Measurements from ENCODE around the gene ENDOV. TPM values are rescaled to one million over a fixed set of nuclear protein-coding genes. Genes with fewer than 3 reads are reported as not detected.

The ENDOV gene
- total and polyA plus RNA-seq, 9 donors, result 8.9 to 24.1 (median 20.8) TPM

DNA sequence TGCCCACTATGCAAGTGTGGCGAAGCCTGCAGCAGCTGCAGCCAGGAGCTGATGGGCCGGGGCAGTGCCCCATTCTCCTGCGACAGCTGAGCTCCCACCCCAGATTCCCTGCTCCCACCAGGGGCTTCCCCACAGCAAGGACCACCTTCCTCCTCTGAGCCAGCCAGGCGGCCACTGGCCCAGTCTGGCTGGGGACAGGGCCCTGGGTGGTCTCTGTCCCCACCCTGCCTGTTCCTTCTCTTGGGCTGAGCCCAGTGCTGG, 67.0 kb downstream of the ENDOV start:
- 83 to 93% (median 86%) methylated on average over 4 of the region's 4 CpGs for WGBS, 3 donors
- Histone ChIP-seq H3K27me3 (peaks cover 18% of the 10 kb centered on the region), H3K4me1 (ENCODE audit: insufficient read depth) (no peaks in the 10 kb centered on the region), H3K27ac (no peak overlapping the region), H3K4me3 (no peak overlapping the region), H3K36me3 (no peaks in the 10 kb centered on the region), H3K9me3 (peaks cover 0 to 5% of the 10 kb centered on the region in 2 donors)
- TF ChIP-seq EP300 (IDR thresholded peaks at IDR 0.05) (no peak), POLR2A (IDR thresholded peaks at IDR 0.05) (no peak)
- TF ChIP-seq, protein P1, sequence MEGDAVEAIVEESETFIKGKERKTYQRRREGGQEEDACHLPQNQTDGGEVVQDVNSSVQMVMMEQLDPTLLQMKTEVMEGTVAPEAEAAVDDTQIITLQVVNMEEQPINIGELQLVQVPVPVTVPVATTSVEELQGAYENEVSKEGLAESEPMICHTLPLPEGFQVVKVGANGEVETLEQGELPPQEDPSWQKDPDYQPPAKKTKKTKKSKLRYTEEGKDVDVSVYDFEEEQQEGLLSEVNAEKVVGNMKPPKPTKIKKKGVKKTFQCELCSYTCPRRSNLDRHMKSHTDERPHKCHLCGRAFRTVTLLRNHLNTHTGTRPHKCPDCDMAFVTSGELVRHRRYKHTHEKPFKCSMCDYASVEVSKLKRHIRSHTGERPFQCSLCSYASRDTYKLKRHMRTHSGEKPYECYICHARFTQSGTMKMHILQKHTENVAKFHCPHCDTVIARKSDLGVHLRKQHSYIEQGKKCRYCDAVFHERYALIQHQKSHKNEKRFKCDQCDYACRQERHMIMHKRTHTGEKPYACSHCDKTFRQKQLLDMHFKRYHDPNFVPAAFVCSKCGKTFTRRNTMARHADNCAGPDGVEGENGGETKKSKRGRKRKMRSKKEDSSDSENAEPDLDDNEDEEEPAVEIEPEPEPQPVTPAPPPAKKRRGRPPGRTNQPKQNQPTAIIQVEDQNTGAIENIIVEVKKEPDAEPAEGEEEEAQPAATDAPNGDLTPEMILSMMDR (IDR thresholded peaks at IDR 0.05), result no peak
- no peak for DNase-seq
- intact Hi-C loops (cut with DNase I), result no loop called here

DNA sequence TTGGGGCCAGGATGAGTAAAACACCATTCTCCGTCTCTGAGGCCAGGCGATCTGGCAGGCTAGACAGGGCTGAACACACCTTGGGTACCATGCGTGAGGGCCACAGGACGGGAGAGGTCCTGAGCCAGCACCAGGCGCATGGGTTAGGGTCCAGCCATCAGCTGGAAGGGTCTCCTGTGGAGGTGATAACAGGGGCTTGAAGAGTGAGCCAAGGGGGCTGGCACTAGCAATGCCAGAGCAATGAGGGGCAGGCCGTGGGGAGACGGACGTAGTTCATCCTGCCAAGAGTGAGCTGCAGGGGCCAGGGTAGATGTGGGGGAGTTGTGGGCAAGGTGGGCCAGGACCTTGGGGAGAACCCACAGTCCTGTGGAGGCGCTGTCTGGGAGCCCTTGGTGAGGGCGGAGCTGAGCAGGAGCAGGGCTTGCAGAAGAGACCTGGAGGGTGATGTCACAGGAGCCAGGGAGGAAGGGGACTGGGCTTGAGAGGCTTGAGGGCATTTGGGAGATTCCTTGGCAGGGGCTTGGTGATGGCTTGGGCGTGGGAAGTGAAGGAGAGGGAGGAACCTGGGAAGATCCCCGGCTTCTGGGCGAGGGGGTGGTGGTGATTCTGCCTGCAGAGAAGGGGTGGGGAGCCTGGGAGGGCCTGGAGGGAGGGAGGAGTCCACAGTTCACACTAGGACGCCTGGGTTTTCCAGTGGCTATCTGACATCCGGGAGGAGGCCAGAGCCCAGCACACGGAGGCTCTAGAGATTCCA, 67.8 kb downstream of the ENDOV start:
- peaks cover 0 to 8% of the 10 kb centered on the region in 2 donors for H3K9me3 ChIP-seq
- no peak overlapping the region for H3K4me3 ChIP-seq
- intact Hi-C loops (cut with DNase I), result no loop called here
- H3K36me3 ChIP-seq, result no peaks in the 10 kb centered on the region
- no peak for DNase-seq
- TF ChIP-seq, protein P1 (IDR thresholded peaks at IDR 0.05), result no peak
- no peak for TF ChIP-seq POLR2A (IDR thresholded peaks at IDR 0.05)
- TF ChIP-seq EP300 (IDR thresholded peaks at IDR 0.05), result no peak
- no peaks in the 10 kb centered on the region for H3K4me1 ChIP-seq (ENCODE audit: insufficient read depth)
- no peak overlapping the region for H3K27ac ChIP-seq
- H3K27me3 ChIP-seq, result peaks cover 10% of the 10 kb centered on the region
- WGBS, 3 donors, result 59 to 66% (median 63%) methylated on average over 16 of the region's 16 CpGs

DNA sequence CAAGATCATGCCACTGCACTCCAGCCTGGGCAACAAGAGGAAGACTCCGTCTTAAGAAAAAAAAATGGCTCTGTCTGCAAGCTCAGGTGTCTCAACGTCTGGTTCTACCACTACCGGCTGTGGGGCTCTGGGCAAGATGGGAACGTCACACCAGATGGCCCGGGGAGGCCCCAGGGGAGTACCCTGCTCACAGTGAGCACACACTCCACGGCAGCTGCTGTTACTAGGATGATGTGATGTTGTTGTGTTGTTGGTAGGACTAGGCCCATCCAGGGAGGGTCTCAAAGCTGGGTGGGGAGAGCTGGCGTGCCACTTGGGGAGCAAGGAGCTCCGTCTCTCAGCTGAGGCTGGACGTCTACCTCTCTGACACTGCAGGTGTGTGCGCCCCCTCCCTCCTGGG, 70.9 kb downstream of the ENDOV start:
- Histone ChIP-seq H3K27me3 (peaks cover 2% of the 10 kb centered on the region), H3K4me1 (ENCODE audit: insufficient read depth) (no peaks in the 10 kb centered on the region), H3K4me3 (no peak overlapping the region), H3K36me3 (no peaks in the 10 kb centered on the region), H3K27ac (no peak overlapping the region), H3K9me3 (peaks cover 0 to 9% of the 10 kb centered on the region in 2 donors)
- TF ChIP-seq EP300 (IDR thresholded peaks at IDR 0.05) (no peak), POLR2A (IDR thresholded peaks at IDR 0.05) (no peak)
- TF ChIP-seq, protein P1 (IDR thresholded peaks at IDR 0.05), result no peak
- intact Hi-C loops (cut with DNase I), result no loop called here
- 74 to 78% (median 76%) methylated on average over 10 of the region's 10 CpGs for WGBS, 3 donors
- no peak for DNase-seq

DNA sequence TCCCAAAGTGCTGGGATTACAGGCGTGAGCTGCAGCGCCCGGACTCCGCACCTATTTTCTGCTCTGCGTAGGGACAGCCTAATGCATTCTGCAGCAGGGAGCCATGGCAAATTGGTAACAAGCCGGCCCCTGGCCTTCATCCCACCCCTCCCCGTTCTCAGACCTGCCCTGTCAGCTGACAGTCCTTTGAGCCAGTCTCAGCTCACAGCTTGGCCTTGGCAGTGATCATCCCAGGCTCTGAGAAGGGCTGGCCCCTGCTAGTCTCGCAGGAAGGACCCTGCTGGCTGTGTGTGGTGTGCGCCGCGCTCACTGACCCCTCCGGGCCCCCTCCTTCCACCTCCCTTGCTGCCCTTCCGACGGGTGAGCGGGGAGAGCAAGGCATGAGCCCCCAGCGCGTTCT, 71.7 kb downstream of the ENDOV start:
- no peak overlapping the region for H3K27ac ChIP-seq
- WGBS, 3 donors, result 29 to 35% (median 33%) methylated on average over 17 of the region's 17 CpGs
- peaks cover 2% of the 10 kb centered on the region for H3K27me3 ChIP-seq
- intact Hi-C loops (cut with DNase I), result no loop called here
- H3K36me3 ChIP-seq, result no peaks in the 10 kb centered on the region
- H3K4me3 ChIP-seq, result no peak overlapping the region
- H3K9me3 ChIP-seq, result peaks cover 0 to 9% of the 10 kb centered on the region in 2 donors
- DNase-seq, result no peak
- H3K4me1 ChIP-seq (ENCODE audit: insufficient read depth), result no peaks in the 10 kb centered on the region
- no peak for TF ChIP-seq POLR2A (IDR thresholded peaks at IDR 0.05)
- TF ChIP-seq, protein P1 (IDR thresholded peaks at IDR 0.05), result no peak
- TF ChIP-seq EP300 (IDR thresholded peaks at IDR 0.05), result no peak

All from ovary (tissue), 9 donors.